Loucy (cell line): Measurements from ENCODE around the gene MOGAT1.

ENCODE experiments used
- CTCF ChIP-seq: fragments of 200-600 bp; sonication (generic); conservative IDR thresholded peaks from 2 replicates; pipeline ENCODE4 v1.5.1; 2014; ENCODE audit warnings: mild to moderate bottlenecking, antibody characterized with exemption, low read length
- EZH2phosphoT487 ChIP-seq: fragments of 200-600 bp; IDR thresholded peaks from 2 replicates; pipeline ENCODE4 v1.6.1; 2018; ENCODE audit warnings: antibody characterized with exemption, mild to moderate bottlenecking, moderate library complexity, borderline replicate concordance

DNA sequence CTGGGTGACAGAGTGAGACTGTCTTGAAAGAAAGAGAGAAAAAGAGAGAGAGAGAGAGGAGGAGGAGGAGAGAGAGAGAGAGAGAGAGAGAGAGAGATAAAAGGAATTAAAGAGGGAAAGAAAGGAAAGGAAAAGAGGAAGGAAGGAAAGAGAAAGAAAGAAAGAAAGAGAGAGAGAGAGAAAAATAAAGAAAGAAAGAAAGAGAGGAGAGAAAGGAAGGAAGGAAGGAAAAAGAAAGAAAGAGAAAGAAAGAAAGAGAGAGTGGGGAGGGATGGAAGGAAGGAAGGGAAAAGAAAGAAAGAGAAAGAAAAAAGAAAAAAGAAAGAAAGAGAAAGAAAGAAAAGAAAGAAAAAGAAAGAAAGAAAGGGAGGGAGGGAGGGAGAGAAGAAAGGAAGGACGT is 29.8 kb downstream of the MOGAT1 start:
- no peak for TF ChIP-seq CTCF
- no peak for TF ChIP-seq EZH2phosphoT487
